ENCODE results near the gene PDE10A. TPM values are rescaled to one million over a fixed set of nuclear protein-coding genes. Genes with fewer than 3 reads are reported as not detected.

The PDE10A gene
- total and polyA plus RNA-seq, 2 experiments from 2014 or later = 2.0 to 7.2 TPM

DNA sequence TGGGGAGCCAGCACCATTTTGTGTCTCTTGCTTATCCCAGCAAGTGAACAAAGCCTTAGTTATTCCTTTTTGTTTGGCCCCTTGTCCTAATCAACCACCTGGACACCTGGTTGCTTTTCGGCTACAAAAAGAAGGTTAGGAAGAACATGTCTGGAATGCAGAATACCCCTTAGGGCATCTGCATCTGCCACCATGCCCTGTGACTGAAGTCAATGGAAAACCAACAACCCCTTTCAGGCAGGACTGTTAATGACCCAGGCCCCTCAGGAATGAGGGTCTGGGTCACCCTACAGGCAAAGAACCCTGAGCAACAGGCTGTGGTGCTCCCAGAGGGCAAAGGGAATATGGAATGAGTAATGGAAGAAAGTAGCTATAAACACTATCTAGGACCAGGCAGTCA is 78.5 kb downstream of the PDE10A start:
- Histone ChIP-seq H3K36me3 (replicated peaks; ENCODE audit: insufficient read depth, low read depth) (no peaks in the 10 kb centered on the region), H2AFZ (no peak overlapping the region), H3K27me3 (no peaks in the 10 kb centered on the region), H3K4me3 (no peak overlapping the region), H3K27ac (no peak overlapping the region), H3K79me2 (no peaks in the 10 kb centered on the region), H3K4me1 (ENCODE audit: insufficient read depth) (no peaks in the 10 kb centered on the region), H3K9me3 (ENCODE audit: low read depth) (no peaks in the 10 kb centered on the region), H4K20me1 (ENCODE audit: insufficient read depth, poor library complexity, severe bottlenecking) (no peaks in the 10 kb centered on the region), H3K4me2 (no peak overlapping the region), H3K9me2 (replicated peaks; ENCODE audit: insufficient read depth) (no peaks in the 10 kb centered on the region)
- TF ChIP-seq, protein P1, sequence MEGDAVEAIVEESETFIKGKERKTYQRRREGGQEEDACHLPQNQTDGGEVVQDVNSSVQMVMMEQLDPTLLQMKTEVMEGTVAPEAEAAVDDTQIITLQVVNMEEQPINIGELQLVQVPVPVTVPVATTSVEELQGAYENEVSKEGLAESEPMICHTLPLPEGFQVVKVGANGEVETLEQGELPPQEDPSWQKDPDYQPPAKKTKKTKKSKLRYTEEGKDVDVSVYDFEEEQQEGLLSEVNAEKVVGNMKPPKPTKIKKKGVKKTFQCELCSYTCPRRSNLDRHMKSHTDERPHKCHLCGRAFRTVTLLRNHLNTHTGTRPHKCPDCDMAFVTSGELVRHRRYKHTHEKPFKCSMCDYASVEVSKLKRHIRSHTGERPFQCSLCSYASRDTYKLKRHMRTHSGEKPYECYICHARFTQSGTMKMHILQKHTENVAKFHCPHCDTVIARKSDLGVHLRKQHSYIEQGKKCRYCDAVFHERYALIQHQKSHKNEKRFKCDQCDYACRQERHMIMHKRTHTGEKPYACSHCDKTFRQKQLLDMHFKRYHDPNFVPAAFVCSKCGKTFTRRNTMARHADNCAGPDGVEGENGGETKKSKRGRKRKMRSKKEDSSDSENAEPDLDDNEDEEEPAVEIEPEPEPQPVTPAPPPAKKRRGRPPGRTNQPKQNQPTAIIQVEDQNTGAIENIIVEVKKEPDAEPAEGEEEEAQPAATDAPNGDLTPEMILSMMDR (IDR thresholded peaks at IDR 0.05; ENCODE audit: poor library complexity) = no peak
- TF ChIP-seq EZH2 (IDR thresholded peaks at IDR 0.05; ENCODE audit: borderline replicate concordance) = no peak
- no peak for TF ChIP-seq EZH2phosphoT487 (IDR thresholded peaks at IDR 0.05; ENCODE audit: low read depth, severe bottlenecking, unreplicated experiment)
- DNase-seq (ENCODE audit: low spot score) = no peak
- 90% methylated on average over 1 of the region's 1 CpG for WGBS (ENCODE audit: low lambda C conversion rate, missing lambda C conversion rate)

DNA sequence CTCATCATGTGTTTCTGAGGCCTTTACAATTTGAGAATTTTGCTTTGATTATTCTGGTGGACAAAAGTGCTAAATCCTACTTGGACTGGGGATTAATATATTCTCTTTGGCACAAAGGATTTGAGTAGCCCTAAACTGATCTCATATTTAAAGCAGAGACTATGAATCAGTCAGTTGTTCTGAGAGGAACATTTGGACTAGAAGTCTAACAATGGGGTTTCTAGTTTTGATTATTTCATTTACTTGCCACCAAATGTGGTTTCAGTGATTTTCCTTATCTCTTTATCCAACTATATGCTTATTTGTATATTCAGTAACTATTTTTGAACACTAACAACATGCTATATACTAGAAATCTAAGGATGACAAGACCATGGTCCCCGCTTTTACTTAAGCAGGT is 81.4 kb downstream of the PDE10A start:
- no peak for DNase-seq (ENCODE audit: low spot score)

DNA sequence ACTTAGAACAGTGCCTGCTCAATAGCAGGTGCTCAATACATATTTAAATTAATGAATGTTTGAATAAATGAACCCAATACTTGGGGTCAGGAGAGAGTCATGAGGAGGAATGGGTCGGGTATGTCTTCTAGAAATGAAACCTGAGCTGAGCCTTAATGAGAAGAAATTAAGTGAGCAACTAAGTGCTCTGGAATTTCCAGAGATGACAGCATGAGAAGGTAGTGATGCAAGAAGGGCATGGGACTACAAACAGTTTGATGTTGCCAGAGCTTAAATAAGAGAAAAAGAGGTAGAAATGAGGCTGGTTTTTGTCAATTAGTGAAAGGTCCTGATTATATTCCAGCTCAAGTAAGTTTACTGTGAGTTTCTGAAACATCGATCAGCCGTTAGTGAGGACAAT is 82.9 kb downstream of the PDE10A start:
- no peaks in the 10 kb centered on the region for H3K79me2 ChIP-seq
- no peak for DNase-seq (ENCODE audit: low spot score)
- H3K9me2 ChIP-seq (replicated peaks; ENCODE audit: insufficient read depth) = no peaks in the 10 kb centered on the region
- H3K27ac ChIP-seq = no peak overlapping the region
- no peak overlapping the region for H2AFZ ChIP-seq
- no peak overlapping the region for H3K4me3 ChIP-seq
- WGBS (ENCODE audit: low lambda C conversion rate, missing lambda C conversion rate) = 79% methylated on average over 3 of the region's 3 CpGs
- no peaks in the 10 kb centered on the region for H4K20me1 ChIP-seq (ENCODE audit: insufficient read depth, poor library complexity, severe bottlenecking)
- H3K9me3 ChIP-seq (ENCODE audit: low read depth) = no peaks in the 10 kb centered on the region
- no peaks in the 10 kb centered on the region for H3K36me3 ChIP-seq (replicated peaks; ENCODE audit: insufficient read depth, low read depth)
- TF ChIP-seq EZH2phosphoT487 (IDR thresholded peaks at IDR 0.05; ENCODE audit: low read depth, severe bottlenecking, unreplicated experiment) (no peak), EZH2 (IDR thresholded peaks at IDR 0.05; ENCODE audit: borderline replicate concordance) (no peak)
- TF ChIP-seq, protein P1 (IDR thresholded peaks at IDR 0.05; ENCODE audit: poor library complexity) = no peak
- no peak overlapping the region for H3K4me2 ChIP-seq
- H3K27me3 ChIP-seq = no peaks in the 10 kb centered on the region
- H3K4me1 ChIP-seq (ENCODE audit: insufficient read depth) = no peaks in the 10 kb centered on the region

More for the DNA sequence above, 81.4 kb downstream of the PDE10A start:
- no peak overlapping the region for H3K4me2 ChIP-seq
- H3K4me1 ChIP-seq (ENCODE audit: insufficient read depth) = no peaks in the 10 kb centered on the region
- no peaks in the 10 kb centered on the region for H3K27me3 ChIP-seq
- H3K27ac ChIP-seq = no peak overlapping the region
- 100% methylated on average over 1 of the region's 1 CpG for WGBS (ENCODE audit: low lambda C conversion rate, missing lambda C conversion rate)
- H3K9me3 ChIP-seq (ENCODE audit: low read depth) = no peaks in the 10 kb centered on the region
- no peaks in the 10 kb centered on the region for H4K20me1 ChIP-seq (ENCODE audit: insufficient read depth, poor library complexity, severe bottlenecking)
- H3K4me3 ChIP-seq = no peak overlapping the region
- H3K79me2 ChIP-seq = no peaks in the 10 kb centered on the region
- H3K9me2 ChIP-seq (replicated peaks; ENCODE audit: insufficient read depth) = no peaks in the 10 kb centered on the region
- H2AFZ ChIP-seq = no peak overlapping the region
- no peaks in the 10 kb centered on the region for H3K36me3 ChIP-seq (replicated peaks; ENCODE audit: insufficient read depth, low read depth)
- TF ChIP-seq, protein P1 (IDR thresholded peaks at IDR 0.05; ENCODE audit: poor library complexity) = no peak

- no peaks in the 10 kb centered on the region for H3K36me3 ChIP-seq (replicated peaks; ENCODE audit: insufficient read depth, low read depth)
- H2AFZ ChIP-seq = no peak overlapping the region
- no peaks in the 10 kb centered on the region for H3K27me3 ChIP-seq
- H3K4me1 ChIP-seq (ENCODE audit: insufficient read depth) = peaks cover 6% of the 10 kb centered on the region
- no peaks in the 10 kb centered on the region for H3K79me2 ChIP-seq
- H3K9me2 ChIP-seq (replicated peaks; ENCODE audit: insufficient read depth) = no peaks in the 10 kb centered on the region
- TF ChIP-seq EZH2phosphoT487 (IDR thresholded peaks at IDR 0.05; ENCODE audit: low read depth, severe bottlenecking, unreplicated experiment) = no peak
- TF ChIP-seq, protein P1 (IDR thresholded peaks at IDR 0.05; ENCODE audit: poor library complexity) = no peak
- TF ChIP-seq EZH2 (IDR thresholded peaks at IDR 0.05; ENCODE audit: borderline replicate concordance) = no peak
- H3K27ac ChIP-seq = no peak overlapping the region
- no peak for DNase-seq (ENCODE audit: low spot score)
- H3K9me3 ChIP-seq (ENCODE audit: low read depth) = no peaks in the 10 kb centered on the region
- H4K20me1 ChIP-seq (ENCODE audit: insufficient read depth, poor library complexity, severe bottlenecking) = no peaks in the 10 kb centered on the region
- no peak overlapping the region for H3K4me2 ChIP-seq
- H3K4me3 ChIP-seq = no peak overlapping the region
These were observed 83.9 kb downstream of the PDE10A start for GRCh38 chr6:165579151-165579550.
